GM19372 (cell line): ENCODE measurements around the gene USP16.
A peak's percentile ranks its signal among the peaks of the same experiment; 100 is the strongest.
"Not testable (repeated sequence)": the region's sequence is repeated elsewhere in the genome, so short reads cannot be mapped to it uniquely, and the experiment has no call there.

Experiments
- ATAC-seq: cut with Tn5 transposase; IDR thresholded peaks from one replicate; pipeline ENCODE4 v1.9.1; 2021; ENCODE audit warnings: mild to moderate bottlenecking, low read depth, moderate library complexity; ENCODE audit not compliant: unreplicated experiment

USP16 gene

GRCh38 chr21:29024474-29025327 lies at the start of gene USP16:
Gene USP16 (plus strand): TSS chr21:29024668. CDS start chr21:29027914, 3,246 bp downstream.
- peak; percentile 96 for ATAC-seq

GRCh38 chr21:28975397-28975796 lies 49.1 kb upstream of the USP16 start:
- ATAC-seq = no peak

- ATAC-seq = no peak
Observed at GRCh38 chr21:28979092-28979491, 45.4 kb upstream of the USP16 start.

- ATAC-seq = no peak
Observed at GRCh38 chr21:28982637-28983036, 41.8 kb upstream of the USP16 start.

- ATAC-seq = no peak
Observed at GRCh38 chr21:28986677-28987076, 37.8 kb upstream of the USP16 start.

GRCh38 chr21:28988146-28988545 lies 36.3 kb upstream of the USP16 start:
- ATAC-seq = not testable (repeated sequence)

- no peak for ATAC-seq
Observed at GRCh38 chr21:28991861-28992525, 32.5 kb upstream of the USP16 start.

- ATAC-seq = peak; percentile 96
Observed at GRCh38 chr21:28992526-28993292, 31.8 kb upstream of the USP16 start, which contains the start of gene LTN1. Gene LTN1 (minus strand): TSS chr21:28992877. CDS start chr21:28992805, 72 bp downstream.

GRCh38 chr21:28993293-28993629 lies 31.2 kb upstream of the USP16 start:
- no peak for ATAC-seq

- peak; percentile 99 for ATAC-seq
Observed at GRCh38 chr21:29002442-29003144, 21.9 kb upstream of the USP16 start.

GRCh38 chr21:29005696-29006095 lies 18.8 kb upstream of the USP16 start:
- ATAC-seq = no peak

GRCh38 chr21:29007135-29007534 lies 17.3 kb upstream of the USP16 start:
- ATAC-seq = no peak

GRCh38 chr21:29007810-29008209 lies 16.7 kb upstream of the USP16 start:
- ATAC-seq = no peak

- ATAC-seq = no peak
Observed at GRCh38 chr21:29008367-29008766, 16.1 kb upstream of the USP16 start.

- ATAC-seq = not testable (repeated sequence)
Observed at GRCh38 chr21:29011236-29011635, 13.2 kb upstream of the USP16 start.

GRCh38 chr21:29017639-29018237 lies 6.7 kb upstream of the USP16 start:
- no peak for ATAC-seq

- ATAC-seq = peak; percentile 4
Observed at GRCh38 chr21:29018540-29018939, 5.9 kb upstream of the USP16 start.

GRCh38 chr21:29022166-29022565 lies 2.3 kb upstream of the USP16 start:
- ATAC-seq = no peak

- no peak for ATAC-seq
Observed at GRCh38 chr21:29025328-29025713, 853 bp downstream of the USP16 start.

- ATAC-seq = no peak
Observed at GRCh38 chr21:29029524-29029923, 5.1 kb downstream of the USP16 start.
